Immature natural killer cell (primary cell): ENCODE measurements around the gene MXRA7. TPM values are rescaled to one million over a fixed set of nuclear protein-coding genes. Genes with fewer than 3 reads are reported as not detected.

Experiments used
- DNase-seq, 3 donors: peaks; one replicate each; pipeline ENCODE4 v3.0.0; 2022; ENCODE audit warnings: mixed read lengths in 1 of 3
- H3K27ac Mint-ChIP-seq, 6 donors: one replicate each; pipeline ENCODE4 v1.8.0; 2020; ENCODE audit warnings: mixed read lengths in 6 of 6, mild to moderate bottlenecking in 5 of 6, inconsistent platforms in 4 of 6, moderate library complexity in 3 of 6
- H3K27me3 Mint-ChIP-seq, 3 donors: one replicate each; pipeline ENCODE4 v1.8.0; 2020 to 2021; ENCODE audit warnings: low read depth in 3 of 3, mild to moderate bottlenecking in 3 of 3, mixed read lengths in 3 of 3, moderate library complexity in 3 of 3, inconsistent platforms in 1 of 3
- H3K36me3 Mint-ChIP-seq, 3 donors: one replicate each; pipeline ENCODE4 v1.8.0; 2020; ENCODE audit warnings: mixed read lengths in 3 of 3, inconsistent platforms in 2 of 3, mild to moderate bottlenecking in 2 of 3
- H3K4me1 Mint-ChIP-seq, 2 donors: one replicate each; pipeline ENCODE4 v1.8.0; 2020; ENCODE audit warnings: inconsistent platforms in 2 of 2, mild to moderate bottlenecking in 2 of 2, mixed read lengths in 2 of 2, moderate library complexity in 1 of 2
- H3K4me3 Mint-ChIP-seq, 5 donors: one replicate each; pipeline ENCODE4 v1.8.0; 2020; ENCODE audit warnings: mild to moderate bottlenecking in 5 of 5, mixed read lengths in 5 of 5, inconsistent platforms in 3 of 5, moderate library complexity in 3 of 5
- H3K9me3 Mint-ChIP-seq, 6 donors: one replicate each; pipeline ENCODE4 v1.8.0; 2020; ENCODE audit warnings: mild to moderate bottlenecking in 6 of 6, mixed read lengths in 6 of 6, inconsistent platforms in 4 of 6, moderate library complexity in 3 of 6
- polyA plus RNA-seq, 3 donors: library from polyadenylated mRNA; unstranded; fragments of 300-500 nt; fragmentation: Illumina TruSeq; gene quantifications; one replicate each; pipeline ENCODE4 v1.2.3, GENCODE V29; 2021

The MXRA7 gene
- polyA plus RNA-seq, 3 donors from 2014 or later: 23.6 to 60.6 (median 56.7) TPM

- Mint-ChIP-seq H3K36me3 (no peaks in the 10 kb centered on the region), H3K4me1 (peaks cover 24 to 25% of the 10 kb centered on the region in 2 donors), H3K9me3 (no peaks in the 10 kb centered on the region), H3K27me3 (peaks cover 5 to 8% (median 8%) of the 10 kb centered on the region in 3 donors), H3K27ac (peak overlapping the region; percentile 90 to 98 (median 97)), H3K4me3 (peak overlapping the region; percentile 89 to 97 (median 94))
- peak; percentile 99 for DNase-seq
Measured at GRCh38 chr17:76671123-76671911, 39.4 kb downstream of the MXRA7 start.

GRCh38 chr17:76670718-76671122 lies 40.0 kb downstream of the MXRA7 start:
- H3K4me1 Mint-ChIP-seq: peaks cover 24 to 25% of the 10 kb centered on the region in 2 donors
- peak overlapping the region; percentile 89 to 97 (median 94) for H3K4me3 Mint-ChIP-seq
- peaks cover 4 to 9% (median 8%) of the 10 kb centered on the region in 3 donors for H3K27me3 Mint-ChIP-seq
- DNase-seq: no peak
- peak overlapping the region; percentile 90 to 98 (median 97) for H3K27ac Mint-ChIP-seq
- no peaks in the 10 kb centered on the region for H3K36me3 Mint-ChIP-seq
- no peaks in the 10 kb centered on the region for H3K9me3 Mint-ChIP-seq

GRCh38 chr17:76670020-76670717 lies 40.6 kb downstream of the MXRA7 start:
- DNase-seq: no peak
- Mint-ChIP-seq H3K27ac (peak overlapping the region; percentile 90 to 98 (median 97)), H3K4me3 (peak overlapping the region in 2 of 5 donors; percentile 96 to 97), H3K27me3 (peaks cover 4 to 9% (median 8%) of the 10 kb centered on the region in 3 donors), H3K4me1 (peaks cover 24 to 25% of the 10 kb centered on the region in 2 donors), H3K9me3 (no peaks in the 10 kb centered on the region), H3K36me3 (no peaks in the 10 kb centered on the region)

GRCh38 chr17:76667786-76668453 lies 42.8 kb downstream of the MXRA7 start:
- peak overlapping the region in 1 of 6 donors; percentile 78 for H3K27ac Mint-ChIP-seq
- DNase-seq: no peak
- H3K4me3 Mint-ChIP-seq: no peak overlapping the region
- peaks cover 5 to 9% (median 8%) of the 10 kb centered on the region in 3 donors for H3K27me3 Mint-ChIP-seq
- H3K9me3 Mint-ChIP-seq: no peaks in the 10 kb centered on the region
- no peaks in the 10 kb centered on the region for H3K36me3 Mint-ChIP-seq
- H3K4me1 Mint-ChIP-seq: peaks cover 24 to 25% of the 10 kb centered on the region in 2 donors

- no peaks in the 10 kb centered on the region for H3K9me3 Mint-ChIP-seq
- H3K27ac Mint-ChIP-seq: no peak overlapping the region
- no peaks in the 10 kb centered on the region for H3K36me3 Mint-ChIP-seq
- no peak for DNase-seq
- peaks cover 3 to 9% (median 8%) of the 10 kb centered on the region in 3 donors for H3K27me3 Mint-ChIP-seq
- H3K4me3 Mint-ChIP-seq: no peak overlapping the region
- peaks cover 20 to 21% of the 10 kb centered on the region in 2 donors for H3K4me1 Mint-ChIP-seq
Measured at GRCh38 chr17:76667491-76667755, 43.3 kb downstream of the MXRA7 start.

GRCh38 chr17:76660656-76661042 lies 50.1 kb downstream of the MXRA7 start:
- Mint-ChIP-seq H3K9me3 (no peaks in the 10 kb centered on the region), H3K4me3 (peak overlapping the region in 1 of 5 donors; percentile 85), H3K27me3 (peaks cover 0 to 2% (median 0%) of the 10 kb centered on the region in 3 donors), H3K27ac (peak overlapping the region in 1 of 6 donors; percentile 91), H3K4me1 (peaks cover 22 to 31% of the 10 kb centered on the region in 2 donors), H3K36me3 (no peaks in the 10 kb centered on the region)
- DNase-seq: no peak

GRCh38 chr17:76659928-76660655 lies 50.7 kb downstream of the MXRA7 start:
- Mint-ChIP-seq H3K36me3 (no peaks in the 10 kb centered on the region), H3K27me3 (peaks cover 0 to 2% (median 0%) of the 10 kb centered on the region in 3 donors), H3K4me3 (peak overlapping the region in 3 of 5 donors; percentile 26 to 85 (median 34)), H3K27ac (peak overlapping the region in 4 of 6 donors; percentile 11 to 91 (median 59)), H3K9me3 (no peaks in the 10 kb centered on the region), H3K4me1 (peaks cover 22 to 31% of the 10 kb centered on the region in 2 donors)
- DNase-seq: peak in 1 of 3 donors; percentile 45

- H3K36me3 Mint-ChIP-seq: no peaks in the 10 kb centered on the region
- H3K27ac Mint-ChIP-seq: peak overlapping the region in 5 of 6 donors; percentile 8 to 82 (median 55)
- peak overlapping the region in 1 of 5 donors; percentile 27 for H3K4me3 Mint-ChIP-seq
- peaks cover 22 to 31% of the 10 kb centered on the region in 2 donors for H3K4me1 Mint-ChIP-seq
- H3K27me3 Mint-ChIP-seq: peaks cover 0 to 2% (median 0%) of the 10 kb centered on the region in 3 donors
- no peak for DNase-seq
- no peaks in the 10 kb centered on the region for H3K9me3 Mint-ChIP-seq
Measured at GRCh38 chr17:76658242-76658662, 52.5 kb downstream of the MXRA7 start.

- no peaks in the 10 kb centered on the region for H3K9me3 Mint-ChIP-seq
- no peaks in the 10 kb centered on the region for H3K36me3 Mint-ChIP-seq
- peak overlapping the region in 1 of 5 donors; percentile 7 for H3K4me3 Mint-ChIP-seq
- peaks cover 22 to 31% of the 10 kb centered on the region in 2 donors for H3K4me1 Mint-ChIP-seq
- no peak for DNase-seq
- H3K27ac Mint-ChIP-seq: peak overlapping the region in 2 of 6 donors; percentile 45 to 71
- H3K27me3 Mint-ChIP-seq: no peaks in the 10 kb centered on the region
Measured at GRCh38 chr17:76657505-76658241, 53.1 kb downstream of the MXRA7 start.

GRCh38 chr17:76654408-76654807 lies 56.4 kb downstream of the MXRA7 start:
- DNase-seq: no peak
- Mint-ChIP-seq H3K4me3 (no peak overlapping the region), H3K36me3 (peaks cover 0 to 3% (median 0%) of the 10 kb centered on the region in 3 donors), H3K27ac (no peak overlapping the region), H3K4me1 (peaks cover 8 to 15% of the 10 kb centered on the region in 2 donors), H3K9me3 (peaks cover 0 to 2% (median 0%) of the 10 kb centered on the region in 6 donors), H3K27me3 (peaks cover 0 to 3% (median 0%) of the 10 kb centered on the region in 3 donors)

- peaks cover 0 to 9% (median 0%) of the 10 kb centered on the region in 3 donors for H3K27me3 Mint-ChIP-seq
- peaks cover 5 to 9% (median 7%) of the 10 kb centered on the region in 6 donors for H3K9me3 Mint-ChIP-seq
- no peaks in the 10 kb centered on the region for H3K4me1 Mint-ChIP-seq
- H3K27ac Mint-ChIP-seq: no peak overlapping the region
- no peak for DNase-seq
- H3K36me3 Mint-ChIP-seq: peaks cover 4 to 11% (median 4%) of the 10 kb centered on the region in 3 donors
- no peak overlapping the region for H3K4me3 Mint-ChIP-seq
Measured at GRCh38 chr17:76650504-76650903, 60.3 kb downstream of the MXRA7 start.

GRCh38 chr17:76646712-76647111 lies 64.1 kb downstream of the MXRA7 start:
- no peak for DNase-seq
- Mint-ChIP-seq H3K27ac (no peak overlapping the region), H3K9me3 (peaks cover 5 to 9% (median 7%) of the 10 kb centered on the region in 6 donors), H3K27me3 (peaks cover 0 to 8% (median 6%) of the 10 kb centered on the region in 3 donors), H3K36me3 (peaks cover 4 to 8% (median 4%) of the 10 kb centered on the region in 3 donors), H3K4me1 (no peaks in the 10 kb centered on the region), H3K4me3 (no peak overlapping the region)
